Right cardiac atrium (tissue), 5 donors: ENCODE data around the gene ANKRD34C. TPM values are rescaled to one million over a fixed set of nuclear protein-coding genes. Genes with fewer than 3 reads are reported as not detected.

Experiments
- polyA plus RNA-seq: library from polyadenylated mRNA; stranded (reverse); fragments of 200-250 nt; gene quantifications from one replicate; pipeline ENCODE4 v1.2.3, GENCODE V29; 2013
- total RNA-seq, 4 donors: library from RNA; stranded (reverse); fragmentation: NEBNext Ultra II Directional; extraction: Animal tissue kit (Norgen Biotek cat#: 25700); gene quantifications; one replicate each; pipeline ENCODE4 v1.2.1, GENCODE V29; 2021
- donor health status: healthy with polysubstance abuse.
- donor health status: DM: no; HTN: yes; CAD: no.
- donor health status: DM: no; HTN: no; CAD: no.
- donor health status: DM: no; HTN: yes; CAD: no; lungs with severe emphysema.
- donor health status: DM: yes; HTN: yes; CAD: no.

The ANKRD34C gene
- total and polyA plus RNA-seq, 5 donors: 0.02 TPM; not detected in 4

Other genes with a start within 250 kb of the ANKRD34C start
- gene RASGRF1, start 191.9 kb upstream of the ANKRD34C start, total RNA-seq: under 1 TPM in 1 of 4 donors, not detected in 3; 0.12 TPM
- 0.05 TPM for gene RASGRF1, start 191.9 kb upstream of the ANKRD34C start, polyA plus RNA-seq
- 10 to 100 TPM; 27.5 to 32.8 (median 30.4) TPM for gene TMED3, start 28.4 kb downstream of the ANKRD34C start, total RNA-seq
- 32.6 TPM for gene TMED3, start 28.4 kb downstream of the ANKRD34C start, polyA plus RNA-seq
- gene MINAR1, start 149.6 kb downstream of the ANKRD34C start, total RNA-seq: under 1 TPM; 0.09 to 0.36 (median 0.16) TPM
- 0.05 TPM for gene MINAR1, start 149.6 kb downstream of the ANKRD34C start, polyA plus RNA-seq